HCT116 (cell line): Measurements from ENCODE around the gene ERBB3. TPM values are rescaled to one million over a fixed set of nuclear protein-coding genes. Genes with fewer than 3 reads are reported as not detected.
A peak's percentile ranks its signal among the peaks of the same experiment; 100 is the strongest.

Source experiments
- ATAC-seq: fragments of 200-7000 bp; cut with Tn5 transposase; 2 replicates; pipeline ENCODE4 v1.9.1; 2020; ENCODE audit warnings: mild to moderate bottlenecking, moderate library complexity
- BruUV-seq: library from RNA; stranded (reverse); fragments of 400-500 nt; replicated peaks from 2 replicates; lab custom pipeline; 2021; lab: Mats Ljungman, UMichigan
- CTCF ChIA-PET: fragments of 300-600 bp; sonication (Branson Sonifier 250); formaldehyde crosslinking; loops from one replicate; lab custom pipeline; 2021; ENCODE audit warnings: antibody characterized with exemption; lab: Charles Lee
- POLR2A ChIA-PET: fragments of 300-600, 350-600 bp; sonication (Branson Sonifier 250); formaldehyde crosslinking; loops from one replicate; lab custom pipeline; 2021; ENCODE audit warnings: antibody characterized with exemption; lab: Charles Lee
- RAD21 ChIA-PET, 2 experiments: fragments of 300-600 bp; sonication (Branson Sonifier 250); formaldehyde crosslinking; loops; one replicate each; lab custom pipeline; 2023; ENCODE audit warnings: low total read pairs in 2 of 2; ENCODE audit not compliant: uncharacterized antibody in 2 of 2, unreplicated experiment in 2 of 2, low non-redundant PET in 1 of 2; lab: Charles Lee
- DNase-seq: peaks from one replicate; pipeline ENCODE4 v3.0.0-alpha.2; 2010; ENCODE audit warnings: low read depth, low spot score
- H2AFZ ChIP-seq: fragments of 200-600 bp; shearing (Covaris generic), sonication (generic); 2 replicates; pipeline ENCODE4 v1.6.1; 2017; ENCODE audit warnings: low read depth, mixed run types, mixed read lengths, antibody characterized with exemption, low read length; ENCODE audit not compliant: poor library complexity, severe bottlenecking
- H3K27ac ChIP-seq: 2 replicates; pipeline ENCODE4 v1.5.1; 2012; ENCODE audit warnings: low read depth, low read length
- H3K27me3 ChIP-seq: fragments of 200-600 bp; sonication (generic); 2 replicates; pipeline ENCODE4 v1.6.1; 2016; ENCODE audit warnings: mixed run types, low read length, mixed read lengths; ENCODE audit not compliant: insufficient read depth
- H3K36me3 ChIP-seq, 2 experiments: fragments of 200-500 bp in 1 of 2; fragments of 200-600 bp in 1 of 2; sonication (Bioruptor generic) in 1 of 2; sonication (generic) in 1 of 2; 2 replicates each; pipeline versions ENCODE4 v1.5.1 to v1.6.1; 2014 to 2016; ENCODE audit warnings: low read length in 2 of 2, inconsistent platforms in 1 of 2, mixed read lengths in 1 of 2, mixed run types in 1 of 2; ENCODE audit not compliant: insufficient read depth in 2 of 2, control insufficient read depth in 1 of 2
- H3K4me1 ChIP-seq, 2 experiments: fragments of 200-600 bp in 1 of 2; sonication (generic) in 1 of 2; 2 replicates each; pipeline versions ENCODE4 v1.5.1 to v1.6.1; 2012 to 2017; ENCODE audit warnings: low read length in 2 of 2, inconsistent platforms in 1 of 2, mild to moderate bottlenecking in 1 of 2, mixed read lengths in 1 of 2, mixed run types in 1 of 2, moderate library complexity in 1 of 2; ENCODE audit not compliant: insufficient read depth in 2 of 2, control insufficient read depth in 1 of 2
- H3K4me2 ChIP-seq: fragments of 200-600 bp; sonication (generic); 2 replicates; pipeline ENCODE4 v1.6.1; 2017; ENCODE audit warnings: mixed run types, low read length, mixed read lengths
- H3K4me3 ChIP-seq, 2 experiments: fragments of 200-600 bp in 1 of 2; sonication (generic) in 1 of 2; replicated peaks in 1 of 2; 2 replicates each; pipeline ENCODE4 v1.5.1; 2011 to 2016; ENCODE audit warnings: low read length in 2 of 2, control low read depth in 1 of 2, low read depth in 1 of 2, mild to moderate bottlenecking in 1 of 2, mixed read lengths in 1 of 2, mixed run types in 1 of 2
- H3K79me2 ChIP-seq: fragments of 200-600 bp; sonication (generic); 2 replicates; pipeline ENCODE4 v1.6.1; 2017; ENCODE audit warnings: mild to moderate bottlenecking, mixed run types, low read length, moderate library complexity, mixed read lengths; ENCODE audit not compliant: insufficient read depth
- H3K9ac ChIP-seq: fragments of 200-600 bp; sonication (generic); 2 replicates; pipeline ENCODE4 v1.6.1; 2016; ENCODE audit warnings: low read length, mixed read lengths
- H3K9me2 ChIP-seq: fragments of 200-600 bp; sonication (generic), shearing (Covaris generic); 2 replicates; pipeline ENCODE4 v1.6.1; 2017; ENCODE audit warnings: mixed run types, mild to moderate bottlenecking, moderate library complexity; ENCODE audit not compliant: insufficient read depth
- H3K9me3 ChIP-seq, 2 experiments: fragments of 200-500 bp in 1 of 2; fragments of 200-600 bp in 1 of 2; sonication (Bioruptor generic) in 1 of 2; sonication (generic) in 1 of 2; 2 replicates each; pipeline ENCODE4 v1.6.1; 2014 to 2017; ENCODE audit warnings: low read length in 2 of 2, mixed read lengths in 2 of 2, inconsistent platforms in 1 of 2, low read depth in 1 of 2, mild to moderate bottlenecking in 1 of 2, mixed run types in 1 of 2, moderate library complexity in 1 of 2; ENCODE audit not compliant: control insufficient read depth in 1 of 2, insufficient read depth in 1 of 2
- H4K20me1 ChIP-seq: fragments of 200-600 bp; sonication (generic), shearing (Covaris generic); 2 replicates; pipeline ENCODE4 v1.6.1; 2017; ENCODE audit warnings: mixed run types, mild to moderate bottlenecking, moderate library complexity; ENCODE audit not compliant: insufficient read depth
- CBX3 ChIP-seq: IDR thresholded peaks from 2 replicates; pipeline ENCODE4 v1.6.1; 2012; ENCODE audit warnings: low read depth
- CEBPB ChIP-seq: IDR thresholded peaks from 2 replicates; pipeline ENCODE4 v1.6.1; 2012; ENCODE audit warnings: low read depth
- CTCF ChIP-seq, 3 experiments: fragments of 200-600 bp in 1 of 3; sonication (generic) in 1 of 3; IDR thresholded peaks in 2 of 3; conservative IDR thresholded peaks in 1 of 3; 2 replicates each; pipeline ENCODE4 v1.5.1; 2012 to 2017; ENCODE audit warnings: low read depth in 2 of 3, low read length in 2 of 3, antibody characterized with exemption in 1 of 3, borderline replicate concordance in 1 of 3, control low read depth in 1 of 3, mild to moderate bottlenecking in 1 of 3, mixed read lengths in 1 of 3, mixed run types in 1 of 3, moderate library complexity in 1 of 3; ENCODE audit not compliant: insufficient read depth in 1 of 3
- EGR1 ChIP-seq: IDR thresholded peaks from 2 replicates; pipeline ENCODE4 v1.6.1; 2012; ENCODE audit warnings: low read depth
- ELF1 ChIP-seq: IDR thresholded peaks from 2 replicates; pipeline ENCODE4 v1.6.1; 2012; ENCODE audit warnings: low read depth, borderline replicate concordance
- EZH2 ChIP-seq: fragments of 200-600 bp; sonication (generic); IDR thresholded peaks from 2 replicates; pipeline ENCODE4 v1.6.1; 2017; ENCODE audit warnings: antibody characterized with exemption, mixed run types
- EZH2phosphoT487 ChIP-seq: fragments of 200-600 bp; IDR thresholded peaks from 2 replicates; pipeline ENCODE4 v1.6.1; 2018; ENCODE audit warnings: antibody characterized with exemption, borderline replicate concordance
- FOSL1 ChIP-seq: IDR thresholded peaks from 2 replicates; pipeline ENCODE4 v1.6.1; 2012; ENCODE audit warnings: low read depth
- JUND ChIP-seq: IDR thresholded peaks from 2 replicates; pipeline ENCODE4 v1.6.1; 2012
- MAX ChIP-seq: IDR thresholded peaks from 2 replicates; pipeline ENCODE4 v1.6.1; 2012
- POLR2A ChIP-seq: IDR thresholded peaks from 2 replicates; pipeline ENCODE4 v1.7.0; 2011; ENCODE audit warnings: borderline replicate concordance; ENCODE audit not compliant: insufficient read depth, insufficient read length; ENCODE audit errors: extremely low read depth
- POLR2AphosphoS5 ChIP-seq: IDR thresholded peaks from 2 replicates; pipeline ENCODE4 v1.6.1; 2011; ENCODE audit warnings: mild to moderate bottlenecking, low read depth, low read length, moderate library complexity
- RAD21 ChIP-seq: IDR thresholded peaks from 2 replicates; pipeline ENCODE4 v1.6.1; 2012; ENCODE audit warnings: low read depth, mild to moderate bottlenecking
- REST ChIP-seq: IDR thresholded peaks from 2 replicates; pipeline ENCODE4 v1.6.1; 2012; ENCODE audit warnings: low read depth
- SP1 ChIP-seq: IDR thresholded peaks from 2 replicates; pipeline ENCODE4 v1.6.1; 2012; ENCODE audit warnings: low read depth
- TCF7L2 ChIP-seq: IDR thresholded peaks from 2 replicates; pipeline ENCODE4 v1.7.0; 2011; ENCODE audit warnings: borderline replicate concordance, inconsistent platforms; ENCODE audit not compliant: insufficient read depth, insufficient read length; ENCODE audit errors: extremely low read depth
- YY1 ChIP-seq: IDR thresholded peaks from 2 replicates; pipeline ENCODE4 v1.6.1; 2011; ENCODE audit warnings: low read length, low read depth, moderate library complexity, mild to moderate bottlenecking; ENCODE audit not compliant: insufficient replicate concordance; ENCODE audit errors: extremely low read depth
- ZFX ChIP-seq: fragments of 450-650 bp; IDR thresholded peaks from 2 replicates; pipeline ENCODE4 v1.6.1; 2017
- ZNF274 ChIP-seq: fragments of 200-500 bp; sonication (Bioruptor generic); IDR thresholded peaks from 2 replicates; pipeline ENCODE4 v1.6.1; 2014; ENCODE audit warnings: mild to moderate bottlenecking, low read depth, low read length, inconsistent platforms
- intact Hi-C: fragments of 100-400 bp; cut with micrococcal nuclease; formaldehyde crosslinking; loops from 2 replicates; pipeline ENCODE4 v1.10.0; 2022
- total RNA-seq: library from RNA; stranded (reverse); gene quantifications from one replicate; pipeline ENCODE4 v1.2.1, GENCODE V29; 2021; ENCODE audit not compliant: unreplicated experiment
- TF ChIP-seq, protein P1 (sequence below): IDR thresholded peaks from 2 replicates; pipeline ENCODE4 v1.6.1; 2012

ERBB3 gene
- total RNA-seq, 1 experiment from 2014 or later: 39.7 TPM

DNA sequence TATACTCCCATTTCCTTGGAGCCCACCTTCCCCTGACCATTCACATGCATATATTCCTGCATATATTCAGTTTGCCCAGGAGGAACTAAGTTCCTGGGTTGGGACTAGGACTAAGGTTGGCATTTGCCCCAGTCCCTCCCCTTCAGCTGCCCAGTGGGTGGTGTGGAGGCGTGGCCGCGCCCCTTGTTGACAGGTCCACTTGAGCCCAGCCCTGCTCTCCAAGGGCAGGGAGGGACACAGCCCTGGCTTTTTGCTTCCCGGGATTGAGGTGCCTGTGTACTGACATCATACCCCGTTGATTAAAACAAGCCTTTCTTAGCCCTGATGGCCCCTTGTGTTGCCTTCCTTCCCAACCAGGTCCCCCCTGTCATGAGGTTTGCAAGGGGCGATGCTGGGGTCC lies 7.3 kb downstream of the ERBB3 start:
- Histone ChIP-seq H3K4me3 (no peak overlapping the region), H3K9ac (no peak overlapping the region), H3K9me3 (no peaks in the 10 kb centered on the region), H3K27me3 (no peaks in the 10 kb centered on the region), H3K79me2 (no peaks in the 10 kb centered on the region; the same call in 1 of the 2 replicates), H2AFZ (no peak overlapping the region), H3K9me2 (no peaks in the 10 kb centered on the region), H3K4me1 (peaks cover 4 to 11% of the 10 kb centered on the region in 2 experiments; a peak in 2 of 4 replicates), H4K20me1 (no peaks in the 10 kb centered on the region), H3K27ac (no peak overlapping the region), H3K36me3 (peaks cover 10 to 22% of the 10 kb centered on the region in 2 experiments; a peak in 2 of 4 replicates), H3K4me2 (no peak overlapping the region)
- intact Hi-C loops: no loop called here
- ATAC-seq (peak; percentile 44; the same call in 1 of the 2 replicates), DNase-seq (no peak)
- CTCF ChIA-PET: no interaction called here
- RAD21 ChIA-PET: no interaction called here
- POLR2A ChIA-PET: no interaction called here
- TF ChIP-seq MAX (no peak), EZH2 (no peak), YY1 (no peak), CEBPB (no peak), ZFX (no peak), CBX3 (no peak), TCF7L2 (no peak), REST (no peak), FOSL1 (no peak), SP1 (no peak), POLR2AphosphoS5 (no peak), EGR1 (no peak), RAD21 (no peak), CTCF (IDR thresholded peaks at IDR 0.05 in 2 of 3, conservative IDR thresholded peaks at IDR 0.05 in 1 of 3; ENCODE audit: borderline replicate concordance in 1 of 3, insufficient read depth in 1 of 3, low read depth in 2 of 3, low read length in 2 of 3) (no peak), ELF1 (no peak), JUND (no peak), POLR2A (no peak), ZNF274 (no peak), EZH2phosphoT487 (no peak)
- TF ChIP-seq, protein P1, sequence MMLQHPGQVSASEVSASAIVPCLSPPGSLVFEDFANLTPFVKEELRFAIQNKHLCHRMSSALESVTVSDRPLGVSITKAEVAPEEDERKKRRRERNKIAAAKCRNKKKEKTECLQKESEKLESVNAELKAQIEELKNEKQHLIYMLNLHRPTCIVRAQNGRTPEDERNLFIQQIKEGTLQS: no peak
- BruUV-seq: no TSS peak
